ENCODE data around the gene RBM20. TPM values are rescaled to one million over a fixed set of nuclear protein-coding genes. Genes with fewer than 3 reads are reported as not detected.

RBM20 gene
- total RNA-seq, 1 experiment from 2014 or later: 0.24 TPM

GRCh38 chr10:110811791-110812581 is 167.8 kb downstream of the RBM20 start:
- no peak for DNase-seq (ENCODE audit: low spot score)

GRCh38 chr10:110812583-110812982 is 168.4 kb downstream of the RBM20 start:
- no peak for DNase-seq (ENCODE audit: low spot score)

- DNase-seq (ENCODE audit: low spot score): no peak
Observed at GRCh38 chr10:110813743-110814472, 169.8 kb downstream of the RBM20 start.

GRCh38 chr10:110815354-110816004 is 171.3 kb downstream of the RBM20 start:
- no peak for DNase-seq (ENCODE audit: low spot score)

GRCh38 chr10:110817614-110818013 is 173.5 kb downstream of the RBM20 start:
- DNase-seq (ENCODE audit: low spot score): no peak

- DNase-seq (ENCODE audit: low spot score): no peak
Observed at GRCh38 chr10:110818311-110819256, 174.4 kb downstream of the RBM20 start.

- no peak for DNase-seq (ENCODE audit: low spot score)
Observed at GRCh38 chr10:110820321-110820814, 176.2 kb downstream of the RBM20 start.

- DNase-seq (ENCODE audit: low spot score): no peak
Observed at GRCh38 chr10:110821508-110821907, 177.4 kb downstream of the RBM20 start.

GRCh38 chr10:110822035-110822711 is 178.0 kb downstream of the RBM20 start:
- no peak for DNase-seq (ENCODE audit: low spot score)

- no peak for DNase-seq (ENCODE audit: low spot score)
Observed at GRCh38 chr10:110822712-110823311, 178.7 kb downstream of the RBM20 start.

- no peak for DNase-seq (ENCODE audit: low spot score)
Observed at GRCh38 chr10:110824152-110824441, 180.0 kb downstream of the RBM20 start.

- no peak for DNase-seq (ENCODE audit: low spot score)
Observed at GRCh38 chr10:110824660-110825059, 180.5 kb downstream of the RBM20 start.

GRCh38 chr10:110825508-110825907 is 181.4 kb downstream of the RBM20 start:
- DNase-seq (ENCODE audit: low spot score): no peak

GRCh38 chr10:110827410-110827809 is 183.3 kb downstream of the RBM20 start:
- DNase-seq (ENCODE audit: low spot score): no peak

GRCh38 chr10:110827875-110828274 is 183.7 kb downstream of the RBM20 start:
- DNase-seq (ENCODE audit: low spot score): no peak

- DNase-seq (ENCODE audit: low spot score): no peak
Observed at GRCh38 chr10:110828525-110828924, 184.4 kb downstream of the RBM20 start.

- no peak for DNase-seq (ENCODE audit: low spot score)
Observed at GRCh38 chr10:110829721-110830410, 185.7 kb downstream of the RBM20 start.

- no peak for DNase-seq (ENCODE audit: low spot score)
Observed at GRCh38 chr10:110833234-110833940, 189.3 kb downstream of the RBM20 start.

GRCh38 chr10:110833941-110834628 is 189.9 kb downstream of the RBM20 start:
- DNase-seq (ENCODE audit: low spot score): no peak

Measured in A172 (cell line).